ENCODE data around the gene MYO3B.

MYO3B gene

GRCh38 chr2:170237572-170238120 is 59.7 kb downstream of the MYO3B start:
- no peak for DNase-seq

DNA sequence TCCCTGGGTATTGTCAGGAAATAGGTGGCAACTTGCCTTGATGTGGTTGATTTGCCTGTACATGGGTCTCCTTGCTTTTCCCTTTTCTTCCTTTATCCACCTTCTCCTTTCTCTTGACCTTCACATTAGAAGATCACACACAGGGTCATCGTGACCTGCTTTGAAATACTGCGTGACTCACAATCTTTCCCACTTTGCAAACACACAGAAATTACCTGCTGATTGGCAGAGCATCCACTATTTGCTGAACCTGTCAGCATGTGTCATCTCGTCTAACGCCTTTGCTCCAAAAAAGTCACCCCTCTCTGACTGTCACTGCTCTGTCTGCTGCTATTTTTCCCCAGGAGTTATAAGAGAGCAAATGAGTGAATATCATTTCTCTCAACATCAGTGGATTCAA is 60.8 kb downstream of the MYO3B start:
- DNase-seq = no peak

- no peak for DNase-seq
Observed at GRCh38 chr2:170240629-170241028, 62.7 kb downstream of the MYO3B start.

DNA sequence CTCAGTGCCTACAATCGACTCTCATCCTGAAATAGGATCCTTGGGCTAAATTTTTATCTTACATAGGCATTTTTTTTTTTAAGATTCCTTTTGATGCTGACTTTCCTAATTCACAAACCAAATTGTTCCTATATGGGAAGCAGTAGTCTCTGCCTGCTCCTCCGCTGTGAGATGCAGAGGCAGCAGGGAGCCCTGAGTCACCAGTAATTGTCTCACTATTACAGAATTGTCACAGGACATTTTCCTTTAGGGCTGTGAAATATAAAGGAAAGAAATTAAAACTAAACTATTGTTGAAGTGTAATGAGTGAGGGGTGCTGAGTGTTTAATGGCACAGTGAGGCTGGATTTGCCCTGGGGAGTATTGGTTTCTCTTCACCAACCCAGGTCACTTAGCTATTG is 63.8 kb downstream of the MYO3B start:
- DNase-seq = no peak

DNA sequence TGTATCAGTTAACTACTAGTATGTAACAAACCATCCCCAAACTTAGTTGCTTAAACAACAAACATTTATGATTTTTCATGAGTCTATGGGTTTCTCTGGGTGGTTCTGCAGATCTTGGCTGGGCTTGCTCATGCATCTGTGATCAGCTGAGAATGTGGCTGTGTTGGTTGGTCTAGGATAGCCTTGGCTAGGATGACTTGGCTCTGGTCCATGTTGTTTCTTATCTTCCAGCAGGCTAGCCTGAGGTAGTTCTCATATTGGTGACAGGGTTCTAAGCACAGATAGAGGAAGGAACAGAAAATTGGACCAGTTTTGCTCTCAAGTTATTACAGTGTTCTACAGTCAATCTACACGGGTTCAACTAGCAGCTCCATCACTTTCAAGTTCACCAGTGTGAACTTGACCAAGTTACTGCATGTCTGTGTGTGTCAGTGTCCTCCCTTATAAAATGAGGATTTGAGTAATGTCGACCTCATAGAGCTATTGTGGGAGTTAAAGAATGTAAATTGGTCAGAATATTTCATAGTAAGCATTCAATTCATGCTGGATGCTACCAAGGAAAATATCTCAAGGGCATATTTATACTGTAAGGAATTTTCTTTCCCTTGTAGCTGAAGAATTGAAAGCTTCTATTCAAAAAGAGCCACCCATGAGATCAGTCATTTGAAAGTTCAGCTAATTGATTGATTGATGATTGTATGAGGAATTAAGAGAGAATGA is 65.3 kb downstream of the MYO3B start:
- no peak for DNase-seq

GRCh38 chr2:170243898-170244297 is 66.0 kb downstream of the MYO3B start:
- DNase-seq = no peak

DNA sequence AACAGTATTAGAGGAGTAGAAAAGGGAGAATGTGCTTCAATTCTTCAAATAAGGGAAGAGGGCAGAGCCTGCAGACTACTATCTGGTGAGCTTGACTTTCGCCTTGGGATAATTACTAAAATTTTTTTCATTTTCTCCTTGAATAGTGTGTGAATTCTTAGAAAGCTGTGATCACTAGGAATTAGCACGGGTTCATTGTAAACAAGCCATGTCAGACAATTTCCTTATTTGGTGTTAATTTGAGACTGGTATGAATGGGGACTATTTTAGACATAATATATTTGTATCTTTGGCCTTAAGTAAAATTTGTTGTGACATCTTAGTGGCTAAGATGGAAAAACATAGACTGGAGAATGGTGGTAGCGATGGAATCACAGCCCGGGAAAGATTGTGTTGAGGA is 66.6 kb downstream of the MYO3B start:
- DNase-seq = no peak

- no peak for DNase-seq
Observed at GRCh38 chr2:170245312-170245711, 67.4 kb downstream of the MYO3B start.

- DNase-seq = no peak
Observed at GRCh38 chr2:170247333-170247732, 69.4 kb downstream of the MYO3B start.

DNA sequence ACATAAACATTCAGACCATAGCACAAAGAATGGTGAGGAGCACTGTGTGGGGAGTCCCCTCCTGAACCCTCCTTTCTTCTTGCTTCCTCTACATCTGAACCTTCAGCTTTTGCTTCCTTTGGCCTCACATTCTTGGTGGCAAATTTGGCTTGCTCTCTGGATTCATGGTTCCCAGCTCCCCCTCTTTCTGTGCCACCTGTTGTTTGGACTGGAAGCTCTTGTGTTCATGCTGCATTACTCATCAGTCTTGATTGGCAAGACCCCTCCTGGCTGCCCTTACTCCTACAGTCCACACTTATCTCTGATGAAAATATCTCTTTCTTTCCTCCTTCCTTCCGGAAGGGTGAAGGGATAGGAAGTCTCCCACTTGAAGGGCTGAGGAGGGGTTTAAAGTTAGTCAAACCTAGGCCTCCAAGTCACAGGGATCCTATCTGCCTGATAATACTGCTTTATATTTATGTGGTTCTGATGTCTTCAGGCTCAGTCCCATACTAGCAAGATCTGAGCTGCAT is 70.0 kb downstream of the MYO3B start:
- no peak for DNase-seq

GRCh38 chr2:170248574-170249393 is 70.8 kb downstream of the MYO3B start:
- no peak for DNase-seq

GRCh38 chr2:170249761-170250160 is 71.8 kb downstream of the MYO3B start:
- no peak for DNase-seq

DNA sequence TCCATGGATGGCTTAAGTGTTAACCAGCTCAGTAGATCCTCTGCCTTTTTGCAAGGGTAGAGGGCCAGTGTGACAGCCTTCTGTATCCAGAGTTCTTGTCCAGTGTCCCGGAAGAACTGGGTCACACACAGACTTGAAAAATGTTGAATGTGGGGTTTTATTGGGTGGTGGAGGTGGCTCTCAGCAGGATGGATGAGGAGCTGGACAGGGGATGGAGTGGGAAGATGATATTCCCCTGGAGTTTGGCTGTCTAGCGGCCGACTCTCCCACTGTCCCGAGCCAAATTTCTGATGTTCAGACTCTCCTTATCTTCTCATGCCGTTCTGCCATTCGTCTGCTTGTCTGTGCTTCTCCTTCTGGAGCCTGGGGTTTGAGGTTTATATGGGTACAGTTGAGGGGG is 72.6 kb downstream of the MYO3B start:
- no peak for DNase-seq

DNA sequence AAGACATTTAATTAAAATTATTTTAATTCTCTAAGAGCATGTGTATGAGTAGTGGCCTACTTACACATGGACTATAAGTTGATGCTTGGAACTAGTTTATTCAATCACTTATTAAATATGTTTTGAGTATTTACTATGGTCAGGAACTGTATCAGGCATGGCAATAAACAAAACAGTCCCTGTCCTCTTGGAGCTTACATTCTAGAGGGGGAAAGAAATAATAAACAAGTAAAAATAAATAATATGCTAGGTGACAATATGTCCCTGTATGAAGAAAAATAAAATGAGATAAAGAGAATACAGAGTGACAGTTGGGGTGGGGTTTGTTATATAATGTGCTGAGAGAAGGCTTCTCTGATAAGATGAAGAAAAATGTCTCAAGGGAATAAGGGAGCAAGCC is 74.5 kb downstream of the MYO3B start:
- DNase-seq = no peak

DNA sequence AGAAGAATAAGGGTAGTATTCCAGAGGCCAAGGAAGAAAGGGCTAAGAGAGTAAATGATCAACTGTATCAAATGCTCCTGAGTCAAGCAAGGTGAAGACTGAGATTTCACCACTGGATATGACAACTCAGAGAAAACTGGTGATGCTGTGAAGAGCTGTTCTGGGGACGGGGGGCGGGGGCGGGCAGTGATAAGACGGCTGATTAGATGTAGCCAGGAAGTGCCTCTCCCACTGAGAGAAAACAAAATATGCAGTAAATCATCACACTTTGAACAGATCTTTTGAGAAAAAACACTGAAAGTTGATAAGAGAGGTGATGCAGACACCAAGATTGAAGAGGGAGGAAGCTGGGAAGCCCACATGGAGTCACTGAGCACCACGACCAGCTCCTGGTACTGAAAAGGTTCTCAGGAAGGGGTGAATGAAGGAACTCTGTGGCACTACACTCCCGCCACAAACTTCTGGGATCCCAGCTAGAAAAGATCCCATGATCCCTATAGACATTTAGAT is 75.8 kb downstream of the MYO3B start:
- DNase-seq = no peak

DNA sequence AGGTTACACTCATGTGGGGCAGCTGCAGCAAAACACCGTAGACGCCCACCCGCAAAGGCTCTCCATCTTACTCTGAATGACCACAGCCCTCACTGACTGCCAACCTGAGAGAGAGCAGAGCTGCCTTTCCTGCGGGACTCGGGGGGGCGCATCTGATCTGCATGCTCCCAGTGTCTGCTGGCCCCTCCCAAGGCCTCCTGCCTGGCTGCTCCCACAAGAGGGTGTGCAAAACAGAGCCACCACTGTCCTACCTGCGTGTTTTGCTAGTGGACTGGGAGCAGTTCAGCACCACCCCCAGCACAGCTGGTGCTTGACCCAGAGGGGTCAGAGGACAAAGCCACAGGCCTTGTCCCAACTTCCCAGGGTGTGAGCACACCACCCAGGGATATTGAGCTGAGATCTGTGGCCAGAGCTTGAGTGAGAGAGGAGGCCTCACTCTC is 76.4 kb downstream of the MYO3B start:
- no peak for DNase-seq

DNA sequence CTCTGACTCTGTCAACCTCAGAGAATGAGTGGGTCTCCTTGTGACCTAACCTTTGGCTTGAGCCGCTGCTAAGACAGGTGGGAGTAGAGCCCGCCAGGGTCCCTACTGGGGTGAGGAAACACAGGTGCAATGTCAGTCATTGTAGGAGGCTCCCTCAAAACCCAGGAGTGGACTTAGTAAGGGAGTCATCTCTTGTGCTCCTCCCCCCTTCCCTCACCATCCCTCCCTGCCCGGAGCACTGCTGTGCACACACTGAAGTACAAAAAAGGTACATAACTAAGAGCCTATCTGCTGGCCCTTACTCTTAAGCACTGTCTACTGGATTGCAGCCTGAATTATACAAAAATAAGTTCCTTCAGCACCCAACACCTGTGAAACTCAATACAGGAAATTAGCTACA is 77.2 kb downstream of the MYO3B start:
- DNase-seq = no peak

GRCh38 chr2:170255971-170256370 is 78.0 kb downstream of the MYO3B start:
- DNase-seq = no peak

- no peak for DNase-seq
Observed at GRCh38 chr2:170258382-170258781, 80.4 kb downstream of the MYO3B start.

DNA sequence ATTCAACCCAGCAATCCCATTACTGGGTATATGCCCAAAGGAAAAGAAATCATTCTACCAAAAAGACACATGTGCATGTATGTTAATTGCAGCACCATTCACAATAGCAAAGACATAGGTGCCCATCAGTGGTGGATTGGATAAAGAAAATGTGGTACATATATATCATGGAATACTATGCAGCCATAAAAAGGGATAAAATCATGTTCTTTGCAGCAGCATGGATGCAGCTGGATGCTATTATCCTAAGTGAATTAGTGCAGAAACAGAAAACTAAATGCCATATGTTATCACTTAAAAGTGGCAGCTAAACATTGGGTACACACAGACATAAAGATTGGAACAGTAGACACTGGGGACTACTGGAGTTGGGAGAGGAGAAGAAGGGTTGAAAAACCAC is 82.2 kb downstream of the MYO3B start:
- DNase-seq = no peak

- no peak for DNase-seq
Observed at GRCh38 chr2:170261566-170261965, 83.6 kb downstream of the MYO3B start.

DNA sequence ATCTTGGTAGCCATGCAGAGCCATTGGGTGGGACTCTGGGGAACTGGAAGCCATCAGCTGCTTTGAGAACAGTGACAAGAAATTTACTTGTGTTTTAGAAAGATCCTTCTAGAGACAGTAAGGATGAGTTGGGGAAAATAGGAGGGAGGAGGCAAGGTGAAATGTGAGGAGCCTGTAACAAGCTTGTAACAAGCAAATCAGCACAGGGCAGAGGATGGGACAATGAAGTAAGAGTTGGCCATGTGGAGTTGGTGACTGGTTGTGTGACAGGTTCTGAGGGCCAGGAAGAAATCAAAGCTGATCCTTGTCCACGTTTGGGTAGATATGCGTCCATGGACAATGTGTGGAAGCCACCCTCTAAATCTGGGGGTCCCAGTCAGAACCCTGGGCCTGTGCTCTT is 84.4 kb downstream of the MYO3B start:
- no peak for DNase-seq

DNA sequence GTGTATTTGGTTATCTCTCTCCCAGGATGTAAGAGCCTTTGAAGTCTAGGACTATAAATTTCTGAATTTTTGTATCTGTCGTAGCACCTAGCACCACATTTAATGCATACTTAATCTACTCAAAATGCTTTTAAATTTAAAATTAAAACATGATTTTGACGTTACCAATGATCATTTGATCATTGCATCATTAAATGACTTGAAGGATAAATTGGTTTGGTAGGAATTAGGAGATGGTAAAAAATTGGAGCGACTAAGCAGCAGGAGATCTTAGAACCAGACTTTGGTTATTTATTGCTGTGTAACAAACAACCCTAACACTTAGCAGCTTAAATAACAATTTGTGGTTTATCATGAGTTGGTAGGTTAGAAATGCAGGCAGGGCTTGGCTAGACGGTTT is 84.9 kb downstream of the MYO3B start:
- no peak for DNase-seq

All from NCI-H2081 treated with DMSO at 0.1 percent for 48 hours (cell line).